GM10248 (cell line): ENCODE results near the gene UQCRHL.

Experiments
- CTCF ChIA-PET: fragments of 300-600 bp; sonication (Branson Sonifier 250); formaldehyde crosslinking; extraction: SDS; loops from one replicate; lab custom pipeline; 2021; ENCODE audit warnings: antibody characterized with exemption; lab: Yijun Ruan, JAX
- POLR2A ChIA-PET: fragments of 350-650 bp; sonication (Branson Sonifier 250); formaldehyde crosslinking; extraction: SDS; loops from one replicate; lab custom pipeline; 2020; ENCODE audit warnings: antibody characterized with exemption; lab: Yijun Ruan, JAX
- DNase-seq: peaks from one replicate; pipeline ENCODE4 v3.0.0; 2012; ENCODE audit errors: extremely low spot score
- CTCF ChIP-seq: IDR thresholded peaks from 2 replicates; pipeline ENCODE4 v1.5.1; 2012; ENCODE audit warnings: mild to moderate bottlenecking, low read depth; ENCODE audit errors: extremely low read depth, missing control alignments, control extremely low read depth

Gene UQCRHL

GRCh38 chr1:15799004-15799867, 8.2 kb downstream of the UQCRHL start:
- ChIA-PET CTCF (interaction anchor here (1.8 to 2.3 kb wide), 3 partner anchors 8 to 16 kb away, joined by 6 to 7 read pairs (median 7); no protein-coding TSS in a partner anchor), POLR2A (no interaction called here)
- DNase-seq, result no peak
- no peak for TF ChIP-seq CTCF

- ChIA-PET POLR2A (no interaction called here), CTCF (no interaction called here)
- no peak for TF ChIP-seq CTCF
- DNase-seq, result no peak
These were observed 9.6 kb downstream of the UQCRHL start for GRCh38 chr1:15797614-15798390.

GRCh38 chr1:15796086-15796462, 11.4 kb downstream of the UQCRHL start:
- CTCF ChIA-PET, result interaction anchor here (1.1 to 2.1 kb wide), 4 partner anchors 19 to 392 kb away, joined by 3 to 7 read pairs (median 4); no protein-coding TSS in a partner anchor

GRCh38 chr1:15788624-15789301, 18.7 kb downstream of the UQCRHL start:
- TF ChIP-seq CTCF, result no peak
- POLR2A ChIA-PET, result no interaction called here
- no peak for DNase-seq
- CTCF ChIA-PET, result interaction anchor here (1.6 kb wide), 1 partner anchor 268 kb away, joined by 5 read pairs; no protein-coding TSS in a partner anchor

More at GRCh38 chr1:15796086-15796462, 11.4 kb downstream of the UQCRHL start:
- TF ChIP-seq CTCF, result no peak
- DNase-seq, result no peak
- POLR2A ChIA-PET, result no interaction called here

GRCh38 chr1:15786581-15786980, 20.9 kb downstream of the UQCRHL start:
- CTCF ChIA-PET, result interaction anchor here (1.0 to 1.3 kb wide), 3 partner anchors 8 to 14 kb away, joined by 3 to 4 read pairs (median 3); no protein-coding TSS in a partner anchor
- POLR2A ChIA-PET, result no interaction called here
- TF ChIP-seq CTCF, result no peak
- no peak for DNase-seq

GRCh38 chr1:15785683-15786082, 21.8 kb downstream of the UQCRHL start:
- no peak for TF ChIP-seq CTCF
- no peak for DNase-seq
- ChIA-PET CTCF (no interaction called here), POLR2A (no interaction called here)
